Liver (tissue), 9 donors: ENCODE results near the gene RELL1. TPM values are rescaled to one million over a fixed set of nuclear protein-coding genes. Genes with fewer than 3 reads are reported as not detected.

Experiments used
- DNase-seq: peaks from one replicate; pipeline ENCODE4 v3.0.0-alpha.2; 2017; ENCODE audit warnings: low spot score
- H3K27ac ChIP-seq, 2 donors: one replicate each; pipeline ENCODE4 v1.7.0; 2013; ENCODE audit warnings: inconsistent platforms in 2 of 2, low read length in 2 of 2, control low read depth in 1 of 2, low read depth in 1 of 2, mild to moderate bottlenecking in 1 of 2
- H3K27me3 ChIP-seq, 4 donors: one replicate each; pipeline versions ENCODE4 v1.6.1 to v1.7.0; 2013; ENCODE audit warnings: low read length in 3 of 4, inconsistent platforms in 1 of 4, mild to moderate bottlenecking in 1 of 4, moderate library complexity in 1 of 4; ENCODE audit not compliant: control insufficient read depth in 4 of 4, insufficient read depth in 4 of 4
- H3K36me3 ChIP-seq, 4 donors: one replicate each; pipeline versions ENCODE4 v1.6.1 to v1.7.0; 2013; ENCODE audit warnings: low read length in 3 of 4, mild to moderate bottlenecking in 3 of 4, low read depth in 1 of 4, moderate library complexity in 1 of 4; ENCODE audit not compliant: control insufficient read depth in 4 of 4, insufficient read depth in 3 of 4
- H3K4me1 ChIP-seq, 4 donors: one replicate each; pipeline versions ENCODE4 v1.6.1 to v1.7.0; 2013; ENCODE audit warnings: low read length in 3 of 4, mild to moderate bottlenecking in 3 of 4, moderate library complexity in 1 of 4; ENCODE audit not compliant: control insufficient read depth in 4 of 4, insufficient read depth in 4 of 4
- H3K4me3 ChIP-seq, 3 donors: one replicate each; pipeline versions ENCODE4 v1.6.1 to v1.7.0; 2013; ENCODE audit warnings: low read length in 3 of 3, control low read depth in 1 of 3, low read depth in 1 of 3, mild to moderate bottlenecking in 1 of 3
- H3K9ac ChIP-seq, 2 donors: one replicate each; pipeline ENCODE4 v1.7.0; 2013; ENCODE audit warnings: low read length in 2 of 2, mild to moderate bottlenecking in 2 of 2, moderate library complexity in 2 of 2, control low read depth in 1 of 2, low read depth in 1 of 2
- H3K9me3 ChIP-seq, 4 donors: one replicate each; pipeline versions ENCODE4 v1.6.1 to v1.7.0; 2013; ENCODE audit warnings: low read length in 3 of 4; ENCODE audit not compliant: control insufficient read depth in 4 of 4
- EGR1 ChIP-seq, 2 donors: IDR thresholded peaks; 2 replicates each; pipeline ENCODE4 v1.6.1; 2016 to 2018; ENCODE audit warnings: antibody characterized with exemption in 2 of 2, low read depth in 2 of 2
- FOXA1 ChIP-seq: IDR thresholded peaks from 2 replicates; pipeline ENCODE4 v1.6.1; 2016; ENCODE audit warnings: antibody characterized with exemption
- FOXA2 ChIP-seq: IDR thresholded peaks from 2 replicates; pipeline ENCODE4 v1.6.1; 2016; ENCODE audit warnings: antibody characterized with exemption
- GABPA ChIP-seq, 2 donors: IDR thresholded peaks in 1 of 2; conservative IDR thresholded peaks in 1 of 2; 2 replicates each; pipeline ENCODE4 v1.6.1; 2016; ENCODE audit warnings: antibody characterized with exemption in 2 of 2, mild to moderate bottlenecking in 1 of 2, moderate library complexity in 1 of 2
- HNF4A ChIP-seq, 2 donors: conservative IDR thresholded peaks; 2 replicates each; pipeline ENCODE4 v1.6.1; 2016; ENCODE audit warnings: antibody characterized with exemption in 2 of 2, mild to moderate bottlenecking in 2 of 2
- HNF4G ChIP-seq: IDR thresholded peaks from 2 replicates; pipeline ENCODE4 v1.6.1; 2016; ENCODE audit warnings: antibody characterized with exemption
- JUND ChIP-seq, 2 donors: IDR thresholded peaks; 2 replicates each; pipeline ENCODE4 v1.6.1; 2016; ENCODE audit warnings: antibody characterized with exemption in 2 of 2
- NR2F2 ChIP-seq: IDR thresholded peaks from 2 replicates; pipeline ENCODE4 v1.6.1; 2016; ENCODE audit warnings: antibody characterized with exemption
- RAD21 ChIP-seq, 2 donors: IDR thresholded peaks; 2 replicates each; pipeline ENCODE4 v1.6.1; 2016; ENCODE audit warnings: antibody characterized with exemption in 2 of 2, mild to moderate bottlenecking in 2 of 2
- RXRA ChIP-seq, 2 donors: IDR thresholded peaks; 2 replicates each; pipeline ENCODE4 v1.6.1; 2017 to 2018; ENCODE audit warnings: antibody characterized with exemption in 2 of 2, mild to moderate bottlenecking in 1 of 2
- SP1 ChIP-seq: IDR thresholded peaks from 2 replicates; pipeline ENCODE4 v1.6.1; 2018; ENCODE audit warnings: antibody characterized with exemption, mild to moderate bottlenecking
- TAF1 ChIP-seq: conservative IDR thresholded peaks from 2 replicates; pipeline ENCODE4 v1.6.1; 2016; ENCODE audit warnings: antibody characterized with exemption, mild to moderate bottlenecking
- YY1 ChIP-seq: IDR thresholded peaks from 2 replicates; pipeline ENCODE4 v1.6.1; 2016; ENCODE audit warnings: antibody characterized with exemption, mild to moderate bottlenecking
- WGBS: extraction: QIAGEN DNeasy Blood & Tissue Kit; methylation state at CpG from one replicate; pipeline ENCODE4 v1.1.7; 2013; 5-methylcytosine and 5-hydroxymethylcytosine counted together
- polyA plus RNA-seq, 2 donors: library from polyadenylated mRNA; stranded (reverse) in 1 of 2; unstranded in 1 of 2; fragments of 200-250 nt in 1 of 2; fragments of >200 nt in 1 of 2; fragmentation: Nextera tagmentation in 1 of 2; extraction: Ambion mirVana in 1 of 2; gene quantifications; one replicate each; pipeline versions ENCODE4 v1.2.1 to v1.2.3, GENCODE V29; 2013 to 2015
- total RNA-seq, 2 donors: library from RNA; depleted of rRNA; stranded (reverse); fragments of >200 nt; gene quantifications; one replicate each; pipeline ENCODE4 v1.2.3, GENCODE V29; 2014
- TF ChIP-seq, protein P1 (sequence below): fragments of 150-350 bp; IDR thresholded peaks from 2 replicates; pipeline ENCODE4 v1.5.1; 2017; ENCODE audit warnings: improper control_type of control experiment, low read depth, low read length; ENCODE audit not compliant: missing input control
- TF ChIP-seq, protein P2 (sequence below): IDR thresholded peaks from 2 replicates; pipeline ENCODE4 v1.6.1; 2016; ENCODE audit warnings: antibody characterized with exemption, mild to moderate bottlenecking
- TF ChIP-seq, protein P3 (sequence below): IDR thresholded peaks from 2 replicates; pipeline ENCODE4 v1.6.1; 2016; ENCODE audit warnings: antibody characterized with exemption
- TF ChIP-seq, protein P4 (sequence below): IDR thresholded peaks from 2 replicates; pipeline ENCODE4 v1.6.1; 2016; ENCODE audit warnings: antibody characterized with exemption
- TF ChIP-seq, protein P5 (sequence below): IDR thresholded peaks from 2 replicates; pipeline ENCODE4 v1.6.1; 2016; ENCODE audit warnings: antibody characterized with exemption
- donor health status: healthy.
- donor health status: healthy.
- donor health status: healthy.
- donor health status: healthy.
- donor health status: healthy.

Gene RELL1
- total and polyA plus RNA-seq, 4 donors: 1.5 to 16.8 (median 7.3) TPM

DNA sequence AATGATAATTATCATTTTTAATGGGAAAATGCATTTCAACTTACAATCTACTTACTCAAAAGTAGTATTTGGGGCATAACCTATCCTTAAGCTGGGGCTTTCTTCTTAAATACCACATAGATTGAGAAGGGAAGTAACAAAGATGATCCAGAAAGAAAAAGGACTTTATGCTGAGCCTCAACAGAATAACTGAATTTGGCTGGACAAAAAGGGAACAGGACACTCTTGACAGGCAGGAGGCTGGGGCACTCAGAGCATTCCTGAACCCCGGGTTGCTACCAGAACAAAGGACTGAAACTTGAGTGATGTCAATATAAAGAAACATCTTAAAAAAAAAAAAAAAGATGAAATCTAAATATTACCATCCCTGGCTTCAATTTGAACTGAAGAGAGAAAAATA, 23.9 kb downstream of the RELL1 start (continued):
- TF ChIP-seq, protein P1, sequence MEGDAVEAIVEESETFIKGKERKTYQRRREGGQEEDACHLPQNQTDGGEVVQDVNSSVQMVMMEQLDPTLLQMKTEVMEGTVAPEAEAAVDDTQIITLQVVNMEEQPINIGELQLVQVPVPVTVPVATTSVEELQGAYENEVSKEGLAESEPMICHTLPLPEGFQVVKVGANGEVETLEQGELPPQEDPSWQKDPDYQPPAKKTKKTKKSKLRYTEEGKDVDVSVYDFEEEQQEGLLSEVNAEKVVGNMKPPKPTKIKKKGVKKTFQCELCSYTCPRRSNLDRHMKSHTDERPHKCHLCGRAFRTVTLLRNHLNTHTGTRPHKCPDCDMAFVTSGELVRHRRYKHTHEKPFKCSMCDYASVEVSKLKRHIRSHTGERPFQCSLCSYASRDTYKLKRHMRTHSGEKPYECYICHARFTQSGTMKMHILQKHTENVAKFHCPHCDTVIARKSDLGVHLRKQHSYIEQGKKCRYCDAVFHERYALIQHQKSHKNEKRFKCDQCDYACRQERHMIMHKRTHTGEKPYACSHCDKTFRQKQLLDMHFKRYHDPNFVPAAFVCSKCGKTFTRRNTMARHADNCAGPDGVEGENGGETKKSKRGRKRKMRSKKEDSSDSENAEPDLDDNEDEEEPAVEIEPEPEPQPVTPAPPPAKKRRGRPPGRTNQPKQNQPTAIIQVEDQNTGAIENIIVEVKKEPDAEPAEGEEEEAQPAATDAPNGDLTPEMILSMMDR: no peak
- no peak for TF ChIP-seq JUND (IDR thresholded peaks at IDR 0.05)

DNA sequence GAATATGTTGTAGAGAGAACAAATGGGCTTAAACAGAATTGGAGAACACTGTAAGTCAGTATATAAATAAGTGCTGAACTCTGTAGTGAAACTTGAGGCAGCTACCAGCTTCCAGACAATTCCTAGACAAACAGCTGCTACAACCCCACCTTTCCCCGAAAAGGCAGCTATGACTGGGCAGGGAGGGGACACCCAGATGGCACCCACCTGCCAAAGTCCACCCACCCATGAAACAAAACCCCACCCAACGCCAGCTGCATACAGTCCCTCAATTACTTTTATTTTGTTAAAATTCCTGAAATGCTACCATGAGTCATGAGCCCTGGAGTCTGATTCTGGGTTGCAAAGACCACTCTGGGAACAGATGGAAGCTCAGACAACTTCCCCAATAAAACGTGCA, 24.4 kb downstream of the RELL1 start:
- no peak overlapping the region for H3K4me3 ChIP-seq
- H3K27me3 ChIP-seq: no peaks in the 10 kb centered on the region
- peaks cover 0 to under 1% (median 0%) of the 10 kb centered on the region in 4 donors for H3K9me3 ChIP-seq
- 75% methylated on average over 3 of the region's 3 CpGs for WGBS
- peaks cover 6 to 36% (median 25%) of the 10 kb centered on the region in 4 donors for H3K4me1 ChIP-seq
- no peak for TF ChIP-seq EGR1 (IDR thresholded peaks at IDR 0.05; ENCODE audit: low read depth in 2 of 2)
- TF ChIP-seq RXRA (IDR thresholded peaks at IDR 0.05): no peak
- TF ChIP-seq, protein P2, sequence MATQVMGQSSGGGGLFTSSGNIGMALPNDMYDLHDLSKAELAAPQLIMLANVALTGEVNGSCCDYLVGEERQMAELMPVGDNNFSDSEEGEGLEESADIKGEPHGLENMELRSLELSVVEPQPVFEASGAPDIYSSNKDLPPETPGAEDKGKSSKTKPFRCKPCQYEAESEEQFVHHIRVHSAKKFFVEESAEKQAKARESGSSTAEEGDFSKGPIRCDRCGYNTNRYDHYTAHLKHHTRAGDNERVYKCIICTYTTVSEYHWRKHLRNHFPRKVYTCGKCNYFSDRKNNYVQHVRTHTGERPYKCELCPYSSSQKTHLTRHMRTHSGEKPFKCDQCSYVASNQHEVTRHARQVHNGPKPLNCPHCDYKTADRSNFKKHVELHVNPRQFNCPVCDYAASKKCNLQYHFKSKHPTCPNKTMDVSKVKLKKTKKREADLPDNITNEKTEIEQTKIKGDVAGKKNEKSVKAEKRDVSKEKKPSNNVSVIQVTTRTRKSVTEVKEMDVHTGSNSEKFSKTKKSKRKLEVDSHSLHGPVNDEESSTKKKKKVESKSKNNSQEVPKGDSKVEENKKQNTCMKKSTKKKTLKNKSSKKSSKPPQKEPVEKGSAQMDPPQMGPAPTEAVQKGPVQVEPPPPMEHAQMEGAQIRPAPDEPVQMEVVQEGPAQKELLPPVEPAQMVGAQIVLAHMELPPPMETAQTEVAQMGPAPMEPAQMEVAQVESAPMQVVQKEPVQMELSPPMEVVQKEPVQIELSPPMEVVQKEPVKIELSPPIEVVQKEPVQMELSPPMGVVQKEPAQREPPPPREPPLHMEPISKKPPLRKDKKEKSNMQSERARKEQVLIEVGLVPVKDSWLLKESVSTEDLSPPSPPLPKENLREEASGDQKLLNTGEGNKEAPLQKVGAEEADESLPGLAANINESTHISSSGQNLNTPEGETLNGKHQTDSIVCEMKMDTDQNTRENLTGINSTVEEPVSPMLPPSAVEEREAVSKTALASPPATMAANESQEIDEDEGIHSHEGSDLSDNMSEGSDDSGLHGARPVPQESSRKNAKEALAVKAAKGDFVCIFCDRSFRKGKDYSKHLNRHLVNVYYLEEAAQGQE: no peak
- TF ChIP-seq YY1: no peak
- TF ChIP-seq, protein P3, sequence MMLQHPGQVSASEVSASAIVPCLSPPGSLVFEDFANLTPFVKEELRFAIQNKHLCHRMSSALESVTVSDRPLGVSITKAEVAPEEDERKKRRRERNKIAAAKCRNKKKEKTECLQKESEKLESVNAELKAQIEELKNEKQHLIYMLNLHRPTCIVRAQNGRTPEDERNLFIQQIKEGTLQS: no peak
- TF ChIP-seq TAF1: no peak
- TF ChIP-seq RAD21 (IDR thresholded peaks at IDR 0.05): no peak
- TF ChIP-seq NR2F2: no peak
- no peak for TF ChIP-seq SP1
- TF ChIP-seq, protein P1: no peak
- no peak for TF ChIP-seq JUND (IDR thresholded peaks at IDR 0.05)
- TF ChIP-seq FOXA1: no peak
- no peak for TF ChIP-seq HNF4A (conservative IDR thresholded peaks at IDR 0.05)
- TF ChIP-seq, protein P4, sequence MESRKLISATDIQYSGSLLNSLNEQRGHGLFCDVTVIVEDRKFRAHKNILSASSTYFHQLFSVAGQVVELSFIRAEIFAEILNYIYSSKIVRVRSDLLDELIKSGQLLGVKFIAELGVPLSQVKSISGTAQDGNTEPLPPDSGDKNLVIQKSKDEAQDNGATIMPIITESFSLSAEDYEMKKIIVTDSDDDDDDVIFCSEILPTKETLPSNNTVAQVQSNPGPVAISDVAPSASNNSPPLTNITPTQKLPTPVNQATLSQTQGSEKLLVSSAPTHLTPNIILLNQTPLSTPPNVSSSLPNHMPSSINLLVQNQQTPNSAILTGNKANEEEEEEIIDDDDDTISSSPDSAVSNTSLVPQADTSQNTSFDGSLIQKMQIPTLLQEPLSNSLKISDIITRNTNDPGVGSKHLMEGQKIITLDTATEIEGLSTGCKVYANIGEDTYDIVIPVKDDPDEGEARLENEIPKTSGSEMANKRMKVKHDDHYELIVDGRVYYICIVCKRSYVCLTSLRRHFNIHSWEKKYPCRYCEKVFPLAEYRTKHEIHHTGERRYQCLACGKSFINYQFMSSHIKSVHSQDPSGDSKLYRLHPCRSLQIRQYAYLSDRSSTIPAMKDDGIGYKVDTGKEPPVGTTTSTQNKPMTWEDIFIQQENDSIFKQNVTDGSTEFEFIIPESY: no peak
- no peak for TF ChIP-seq FOXA2
- no peak for TF ChIP-seq HNF4G
- TF ChIP-seq, protein P5, sequence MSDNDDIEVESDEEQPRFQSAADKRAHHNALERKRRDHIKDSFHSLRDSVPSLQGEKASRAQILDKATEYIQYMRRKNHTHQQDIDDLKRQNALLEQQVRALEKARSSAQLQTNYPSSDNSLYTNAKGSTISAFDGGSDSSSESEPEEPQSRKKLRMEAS: no peak
- no peak for TF ChIP-seq GABPA (IDR thresholded peaks at IDR 0.05 in 1 of 2, conservative IDR thresholded peaks at IDR 0.05 in 1 of 2)
- no peak for DNase-seq
- H3K36me3 ChIP-seq: no peaks in the 10 kb centered on the region
- no peak overlapping the region for H3K9ac ChIP-seq
- no peak overlapping the region for H3K27ac ChIP-seq
